K562 (cell line): ENCODE results near the gene NPEPL1. TPM values are rescaled to one million over a fixed set of nuclear protein-coding genes. Genes with fewer than 3 reads are reported as not detected.

Source experiments
- CHD7 ChIP-seq: fragments of 200-600 bp; sonication (generic); IDR thresholded peaks from one replicate; pipeline ENCODE4 v1.6.1; 2012; ENCODE audit warnings: mild to moderate bottlenecking, low read depth, low read length, inconsistent platforms
- CTCFL ChIP-seq: IDR thresholded peaks from 2 replicates; pipeline ENCODE4 v1.6.1; 2011; ENCODE audit warnings: borderline replicate concordance, low read depth, mild to moderate bottlenecking, moderate library complexity, low read length; ENCODE audit not compliant: insufficient read depth, poor library complexity, severe bottlenecking
- ELF2 ChIP-seq: fragments of 250-450 bp; sonication (Bioruptor Pico); IDR thresholded peaks from 2 replicates; pipeline ENCODE4 v1.5.0; 2021; ENCODE audit warnings: mild to moderate bottlenecking
- KAT7 ChIP-seq: sonication (generic); formaldehyde crosslinking; IDR thresholded peaks from 2 replicates; pipeline ENCODE4 v1.8.0; 2022; ENCODE audit warnings: missing genetic modification reagents, mild to moderate bottlenecking, borderline replicate concordance
- LARP7 ChIP-seq: fragments of 450-650 bp; IDR thresholded peaks from 2 replicates; pipeline ENCODE4 v1.6.1; 2016
- LCOR ChIP-seq: sonication (generic); formaldehyde crosslinking; IDR thresholded peaks from 2 replicates; pipeline ENCODE4 v1.8.0; 2022; ENCODE audit warnings: mild to moderate bottlenecking, missing genetic modification reagents
- PHB2 ChIP-seq: fragments of 450-650 bp; IDR thresholded peaks from 2 replicates; pipeline ENCODE4 v1.6.1; 2017; ENCODE audit warnings: low read depth
- RB1 ChIP-seq: fragments of 450-650 bp; IDR thresholded peaks from 2 replicates; pipeline ENCODE4 v1.6.1; 2017; ENCODE audit warnings: low read depth, mild to moderate bottlenecking
- SMAD2 ChIP-seq: fragments of 150-350 bp; IDR thresholded peaks from 2 replicates; pipeline ENCODE4 v1.6.1; 2014; ENCODE audit warnings: low read depth, mild to moderate bottlenecking, low read length
- TAF1 ChIP-seq: IDR thresholded peaks from 2 replicates; pipeline ENCODE4 v1.6.1; 2011; ENCODE audit warnings: mild to moderate bottlenecking, low read length, moderate library complexity; ENCODE audit not compliant: insufficient read depth, control insufficient read depth, severe bottlenecking; ENCODE audit errors: extremely low read depth
- TCF15 ChIP-seq: fragments of 250-450 bp; sonication (Bioruptor Pico); IDR thresholded peaks from 2 replicates; pipeline ENCODE4 v1.8.0; 2022; ENCODE audit warnings: moderate library complexity, mild to moderate bottlenecking, inconsistent platforms
- ZNF23 ChIP-seq: fragments of 250-450 bp; sonication (Bioruptor Pico); IDR thresholded peaks from 2 replicates; pipeline ENCODE4 v1.4.0; 2020; ENCODE audit warnings: mild to moderate bottlenecking
- ZNF431 ChIP-seq: sonication (generic); formaldehyde crosslinking; IDR thresholded peaks from 2 replicates; pipeline ENCODE4 v1.8.0; 2022; ENCODE audit warnings: mild to moderate bottlenecking, missing genetic modification reagents
- ZNF77 ChIP-seq: fragments of 250-450 bp; sonication (Bioruptor Pico); IDR thresholded peaks from 2 replicates; pipeline ENCODE4 v1.5.0; 2020
- ZNF780A ChIP-seq: fragments of 250-450 bp; sonication (Bioruptor Pico); IDR thresholded peaks from 2 replicates; pipeline ENCODE4 v1.5.0; 2021; ENCODE audit warnings: mild to moderate bottlenecking
- polyA plus RNA-seq, 8 experiments: library from polyadenylated mRNA; depleted of rRNA in 4 of 8; stranded (reverse) in 5 of 8; unstranded in 3 of 8; fragments of >200 nt; fragmentation: Nextera tagmentation in 2 of 8; fragmentation: Illumina TruSeq in 1 of 8; extraction: Ambion mirVana in 2 of 8; extraction: Trizol in 1 of 8; gene quantifications; 2 replicates each; pipeline versions ENCODE4 v1.2.1 to v1.2.3, GENCODE V29; 2011 to 2014; ENCODE audit warnings: inconsistent platforms in 1 of 8, missing spikeins in 1 of 8
- total RNA-seq, 7 experiments: library from RNA; depleted of rRNA in 6 of 7; stranded (reverse); fragments of >200 nt in 6 of 7; fragmentation: Illumina TruSeq in 2 of 7; extraction: Trizol in 2 of 7; gene quantifications; 2 replicates each; pipeline versions ENCODE4 v1.2.1 to v1.2.3, GENCODE V29; 2011 to 2021; ENCODE audit warnings: low replicate concordance in 1 of 7

Gene NPEPL1
- total and polyA plus RNA-seq, 9 of the 15 experiments (the other 6 are each of a cell fraction or from before 2014, with no cell fraction given), result 0.04 to 5.6 (median 0.94) TPM

- TF ChIP-seq CHD7, result peak; percentile 86
- 0 out of 2 replicates have a peak, but pooled peaks have one; percentile 31 for TF ChIP-seq LARP7
- TF ChIP-seq KAT7 (CRISPR knock-in tag), result peak; percentile 87
- TF ChIP-seq ELF2, result peak; percentile 94
- no peak for TF ChIP-seq PHB2
- TF ChIP-seq TAF1, result peak; percentile 95
- TF ChIP-seq LCOR, result peak; percentile 97
- TF ChIP-seq RB1, result peak; percentile 99
- no peak for TF ChIP-seq ZNF780A
- no peak for TF ChIP-seq ZNF77 (CRISPR knock-in tag)
- no peak for TF ChIP-seq CTCFL
- no peak for TF ChIP-seq SMAD2
- no peak for TF ChIP-seq ZNF431 (CRISPR knock-in tag)
- no peak for TF ChIP-seq ZNF23 (CRISPR knock-in tag)
- TF ChIP-seq TCF15 (CRISPR knock-in tag), result no peak
These were observed 41.6 kb upstream of the NPEPL1 start, which contains the start of gene STX16 (continued) for GRCh38 chr20:58650776-58651558.
